B cell (primary cell): ENCODE data around the gene CCDC88C. TPM values are rescaled to one million over a fixed set of nuclear protein-coding genes. Genes with fewer than 3 reads are reported as not detected.

Experiments
- ATAC-seq: fragments of 200-7000 bp; cut with Tn5 transposase; one replicate; pipeline ENCODE4 v1.10.0; 2021; ENCODE audit warnings: low read depth, mild to moderate bottlenecking, moderate number of reproducible peaks, moderate library complexity
- CTCF ChIA-PET: fragments of 350-600 bp; sonication (Branson Sonifier 250); formaldehyde crosslinking; loops from one replicate; lab custom pipeline; 2021; ENCODE audit warnings: antibody characterized with exemption, inconsistent platforms; lab: Charles Lee
- POLR2A ChIA-PET: fragments of 350-600 bp; sonication (Branson Sonifier 250); formaldehyde crosslinking; loops from one replicate; lab custom pipeline; 2021; ENCODE audit warnings: antibody characterized with exemption; lab: Charles Lee
- DNase-seq: peaks from one replicate; pipeline ENCODE4 v3.0.0; 2013
- H2AFZ ChIP-seq: 2 replicates; pipeline ENCODE4 v1.6.1; 2012; ENCODE audit warnings: mild to moderate bottlenecking, low read depth, low read length; ENCODE audit not compliant: insufficient read depth, poor library complexity, severe bottlenecking
- H3K27ac ChIP-seq, 2 donors: 1 replicate in 1 of 2; 2 replicates in 1 of 2; pipeline ENCODE4 v1.5.1; 2012 to 2013; ENCODE audit warnings: low read length in 2 of 2, mild to moderate bottlenecking in 2 of 2, moderate library complexity in 1 of 2
- H3K27me3 ChIP-seq, 4 experiments: fragments of 200-600 bp in 1 of 4; sonication (generic) in 1 of 4; replicated peaks in 1 of 4; 1 replicate in 2 of 4; 2 replicates in 2 of 4; pipeline versions ENCODE4 v1.6.1 to v1.7.0; 2013 to 2016; ENCODE audit warnings: low read length in 3 of 4, mild to moderate bottlenecking in 2 of 4, mixed read lengths in 1 of 4, moderate library complexity in 1 of 4; ENCODE audit not compliant: insufficient read depth in 4 of 4, control insufficient read depth in 3 of 4; ENCODE audit errors: control extremely low read depth in 1 of 4
- H3K36me3 ChIP-seq, 2 experiments: replicated peaks in 1 of 2; 1 replicate in 1 of 2; 2 replicates in 1 of 2; pipeline versions ENCODE4 v1.6.1 to v1.7.1; 2013; ENCODE audit warnings: low read length in 1 of 2; ENCODE audit not compliant: insufficient read depth in 2 of 2, control insufficient read depth in 1 of 2; ENCODE audit errors: control extremely low read depth in 1 of 2, extremely low read depth in 1 of 2
- H3K4me1 ChIP-seq, 2 donors: fragments of 200-600 bp in 1 of 2; sonication (generic) in 1 of 2; 1 replicate in 1 of 2; 2 replicates in 1 of 2; pipeline versions ENCODE4 v1.5.1 to v1.6.1; 2013 to 2017; ENCODE audit warnings: low read length in 2 of 2; ENCODE audit not compliant: control insufficient read depth in 2 of 2, insufficient read depth in 2 of 2
- H3K4me2 ChIP-seq: replicated peaks from 2 replicates; pipeline ENCODE3; 2012; ENCODE audit warnings: mild to moderate bottlenecking, low read depth, low read length; ENCODE audit not compliant: poor library complexity, severe bottlenecking
- H3K4me3 ChIP-seq, 5 experiments: fragments of 200-600 bp in 1 of 5; sonication (generic) in 1 of 5; 1 replicate in 3 of 5; 2 replicates in 2 of 5; pipeline versions ENCODE4 v1.5.1 to v1.7.0; 2011 to 2016; ENCODE audit warnings: low read length in 4 of 5, mild to moderate bottlenecking in 4 of 5, low read depth in 2 of 5, control low read depth in 1 of 5, moderate library complexity in 1 of 5; ENCODE audit not compliant: insufficient read depth in 1 of 5; ENCODE audit errors: control extremely low read depth in 1 of 5, extremely low read depth in 1 of 5
- H3K79me2 ChIP-seq: fragments of 200-600 bp; sonication (generic); one replicate; pipeline ENCODE4 v1.6.0; 2016; ENCODE audit warnings: low read length; ENCODE audit not compliant: control insufficient read depth, insufficient read depth
- H3K9ac ChIP-seq: fragments of 200-600 bp; sonication (generic); 2 replicates; pipeline ENCODE4 v1.6.1; 2017; ENCODE audit warnings: mild to moderate bottlenecking, low read length, moderate library complexity
- H3K9me3 ChIP-seq, 3 donors: one replicate each; pipeline versions ENCODE4 v1.6.1 to v1.7.1; 2013; ENCODE audit warnings: low read length in 2 of 3; ENCODE audit not compliant: control insufficient read depth in 2 of 3, insufficient read depth in 1 of 3; ENCODE audit errors: control extremely low read depth in 1 of 3
- H4K20me1 ChIP-seq: 2 replicates; pipeline ENCODE4 v1.6.0; 2012; ENCODE audit warnings: mild to moderate bottlenecking, low read length; ENCODE audit not compliant: insufficient read depth, control insufficient read depth, poor library complexity, severe bottlenecking
- H3K27ac Mint-ChIP-seq: one replicate; pipeline ENCODE4 v1.8.0; 2021; ENCODE audit warnings: mixed read lengths
- H3K27me3 Mint-ChIP-seq: one replicate; pipeline ENCODE4 v1.8.0; 2021; ENCODE audit warnings: mixed read lengths
- H3K4me1 Mint-ChIP-seq: one replicate; pipeline ENCODE4 v1.8.0; 2021; ENCODE audit warnings: mixed read lengths
- H3K4me3 Mint-ChIP-seq: one replicate; pipeline ENCODE4 v1.8.0; 2021; ENCODE audit warnings: mixed read lengths
- H3K9me3 Mint-ChIP-seq: one replicate; pipeline ENCODE4 v1.8.0; 2022; ENCODE audit warnings: mixed read lengths; ENCODE audit not compliant: insufficient read depth
- CTCF ChIP-seq: fragments of 200-600 bp; IDR thresholded peaks from one replicate; pipeline ENCODE4 v1.8.0; 2022; ENCODE audit warnings: antibody characterized with exemption, mild to moderate bottlenecking
- EZH2 ChIP-seq: IDR thresholded peaks from 2 replicates; pipeline ENCODE4 v1.6.1; 2012; ENCODE audit warnings: borderline replicate concordance, low read depth, mild to moderate bottlenecking, moderate library complexity, low read length; ENCODE audit not compliant: insufficient read depth, poor library complexity, severe bottlenecking
- WGBS: methylation state at CpG from one replicate; pipeline ENCODE4 v1.1.5; 2013; ENCODE audit warnings: missing lambda C conversion rate; ENCODE audit not compliant: insufficient coverage; 5-methylcytosine and 5-hydroxymethylcytosine counted together
- intact Hi-C: fragments of 100-400 bp; cut with micrococcal nuclease; formaldehyde crosslinking; loops from one replicate; pipeline ENCODE4 v1.10.0; 2022
- polyA plus RNA-seq: library from polyadenylated mRNA; depleted of rRNA; stranded (reverse); fragments of >200 nt; gene quantifications from 2 replicates; pipeline ENCODE4 v1.2.3, GENCODE V29; 2012
- total RNA-seq, 2 donors: library from RNA; stranded (reverse); fragments of 120-200 nt in 1 of 2; gene quantifications; 1 replicate in 1 of 2; 2 replicates in 1 of 2; pipeline versions ENCODE4 v1.2.3 to v1.2.4, GENCODE V29; 2013 to 2022

Gene CCDC88C
- total and polyA plus RNA-seq, 2 donors (not counting 1 experiment from before 2014, with no cell fraction given): 98.7 to 181 TPM

GRCh38 chr14:91369628-91370445 is 47.8 kb downstream of the CCDC88C start:
- intact Hi-C loops: loop anchor here (5.0 kb wide), 1 partner anchor 308 kb away; the partner anchor contains the start of gene RPS6KA5
- no peak overlapping the region for H3K9ac ChIP-seq
- Mint-ChIP-seq H3K27ac (peak overlapping the region; percentile 78), H3K4me3 (peak overlapping the region; percentile 44), H3K27me3 (no peaks in the 10 kb centered on the region), H3K9me3 (no peaks in the 10 kb centered on the region), H3K4me1 (peaks cover 98% of the 10 kb centered on the region)
- TF ChIP-seq CTCF: no peak
- no peak for TF ChIP-seq EZH2
- H3K79me2 ChIP-seq: peaks cover 96% of the 10 kb centered on the region
- peak overlapping the region in 1 of 2 donors; percentile 23 for H3K27ac ChIP-seq
- peak; percentile 54 for DNase-seq
- H3K36me3 ChIP-seq: peaks cover 0 to 18% of the 10 kb centered on the region in 2 experiments
- H4K20me1 ChIP-seq: peaks cover 29% of the 10 kb centered on the region
- no peaks in the 10 kb centered on the region for H3K9me3 ChIP-seq
- no peak overlapping the region for H3K4me3 ChIP-seq
- ChIA-PET POLR2A (no interaction called here), CTCF (no interaction called here)
- ATAC-seq: no peak
- peaks cover 87 to 98% of the 10 kb centered on the region in 2 donors for H3K4me1 ChIP-seq
- no peaks in the 10 kb centered on the region for H3K27me3 ChIP-seq
- peak overlapping the region; percentile 14 for H3K4me2 ChIP-seq
- H2AFZ ChIP-seq: no peak overlapping the region
- WGBS: 83% methylated on average over 19 of the region's 24 CpGs
